HepG2 (cell line): ENCODE data around the gene PHF13. TPM values are rescaled to one million over a fixed set of nuclear protein-coding genes. Genes with fewer than 3 reads are reported as not detected.

Experiments used
- ATM ChIP-seq: fragments of 450-650 bp; IDR thresholded peaks from 2 replicates; pipeline ENCODE4 v1.7.1; 2017; ENCODE audit warnings: mild to moderate bottlenecking, borderline replicate concordance
- EHMT2 ChIP-seq: fragments of 200-600 bp; sonication (generic); IDR thresholded peaks from 2 replicates; pipeline ENCODE4 v1.7.0; 2017; ENCODE audit warnings: antibody characterized with exemption, low read depth, low read length, borderline replicate concordance
- HIVEP1 ChIP-seq: sonication (generic); formaldehyde crosslinking; IDR thresholded peaks from 2 replicates; pipeline ENCODE4 v1.4.0; 2020; ENCODE audit warnings: mild to moderate bottlenecking, missing genetic modification reagents
- HNF4G ChIP-seq, 2 experiments: sonication (generic) in 1 of 2; formaldehyde crosslinking in 1 of 2; IDR thresholded peaks; 2 replicates each; pipeline versions ENCODE4 v1.4.0 to v1.6.1; 2011 to 2020; ENCODE audit warnings: borderline replicate concordance in 2 of 2, low read depth in 2 of 2, mild to moderate bottlenecking in 2 of 2, low read length in 1 of 2, missing genetic modification reagents in 1 of 2, moderate library complexity in 1 of 2
- KDM3A ChIP-seq: IDR thresholded peaks from 2 replicates; pipeline ENCODE4 v1.6.1; 2018; ENCODE audit warnings: low read depth, missing compliant biosample characterization
- MAZ ChIP-seq, 2 experiments: sonication (generic) in 1 of 2; formaldehyde crosslinking in 1 of 2; IDR thresholded peaks; 2 replicates each; pipeline versions ENCODE4 v1.5.0 to v1.6.1; 2012 to 2020; ENCODE audit warnings: low read depth in 2 of 2, mild to moderate bottlenecking in 2 of 2, borderline replicate concordance in 1 of 2, improper control_type of control experiment in 1 of 2, low read length in 1 of 2, missing genetic modification reagents in 1 of 2, moderate library complexity in 1 of 2
- NFYB ChIP-seq: sonication (generic); formaldehyde crosslinking; IDR thresholded peaks from 2 replicates; pipeline ENCODE4 v1.4.0; 2020; ENCODE audit warnings: missing genetic modification reagents
- YY1 ChIP-seq: IDR thresholded peaks from 2 replicates; pipeline ENCODE4 v1.6.1; 2011; ENCODE audit warnings: low read length, low read depth, moderate library complexity, mild to moderate bottlenecking; ENCODE audit not compliant: insufficient read depth, insufficient replicate concordance
- ZBTB38 ChIP-seq: sonication (generic); formaldehyde crosslinking; IDR thresholded peaks from 2 replicates; pipeline ENCODE4 v1.5.1; 2020; ENCODE audit warnings: mild to moderate bottlenecking, missing genetic modification reagents
- ZBTB7B ChIP-seq: sonication (generic); formaldehyde crosslinking; IDR thresholded peaks from 2 replicates; pipeline ENCODE4 v1.4.0; 2020; ENCODE audit warnings: missing genetic modification reagents
- ZNF672 ChIP-seq: sonication (generic); formaldehyde crosslinking; IDR thresholded peaks from 2 replicates; pipeline ENCODE4 v1.8.1; 2022; ENCODE audit warnings: missing genetic modification reagents
- ZSCAN21 ChIP-seq: sonication (generic); formaldehyde crosslinking; IDR thresholded peaks from 2 replicates; pipeline ENCODE4 v1.8.0; 2022; ENCODE audit warnings: mild to moderate bottlenecking, missing genetic modification reagents, moderate library complexity, borderline replicate concordance
- ZSCAN30 ChIP-seq: sonication (generic); formaldehyde crosslinking; IDR thresholded peaks from 2 replicates; pipeline ENCODE4 v1.5.0; 2020; ENCODE audit warnings: mild to moderate bottlenecking, missing genetic modification reagents
- polyA plus RNA-seq, 8 experiments: library from polyadenylated mRNA; depleted of rRNA in 3 of 8; stranded (reverse) in 7 of 8; unstranded in 1 of 8; fragments of >200 nt; fragmentation: Illumina TruSeq in 4 of 8; extraction: Trizol in 4 of 8; gene quantifications; 2 replicates each; pipeline versions ENCODE4 v1.2.1 to v1.2.3, GENCODE V29; 2011 to 2016; ENCODE audit warnings: low read depth in 4 of 8, missing spikeins in 1 of 8, mixed read lengths in 1 of 8; ENCODE audit not compliant: insufficient read depth in 1 of 8
- total RNA-seq, 5 experiments: library from RNA; depleted of rRNA; stranded (reverse); fragments of >200 nt; fragmentation: Illumina TruSeq; extraction: Trizol; gene quantifications; 2 replicates each; pipeline ENCODE4 v1.2.3, GENCODE V29; 2016; ENCODE audit warnings: low read depth in 1 of 5
- TF ChIP-seq, protein P1 (sequence below), 2 experiments: IDR thresholded peaks; 2 replicates each; pipeline ENCODE4 v1.6.1; 2011 to 2012; ENCODE audit warnings: low read length in 2 of 2, borderline replicate concordance in 1 of 2, low read depth in 1 of 2, mild to moderate bottlenecking in 1 of 2, moderate library complexity in 1 of 2
- TF ChIP-seq, protein P2 (sequence below): sonication (generic); formaldehyde crosslinking; IDR thresholded peaks from 2 replicates; pipeline ENCODE4 v1.9.0; 2021; ENCODE audit warnings: mild to moderate bottlenecking, missing genetic modification reagents
- TF ChIP-seq, protein P3 (sequence below): IDR thresholded peaks from 2 replicates; pipeline ENCODE4 v1.6.1; 2012; ENCODE audit warnings: low read depth, low read length, improper control_type of control experiment

PHF13 gene
- total and polyA plus RNA-seq, 2 of the 13 experiments (the other 11 are each of a cell fraction or from before 2014, with no cell fraction given): 4.7 to 7.4 TPM

DNA sequence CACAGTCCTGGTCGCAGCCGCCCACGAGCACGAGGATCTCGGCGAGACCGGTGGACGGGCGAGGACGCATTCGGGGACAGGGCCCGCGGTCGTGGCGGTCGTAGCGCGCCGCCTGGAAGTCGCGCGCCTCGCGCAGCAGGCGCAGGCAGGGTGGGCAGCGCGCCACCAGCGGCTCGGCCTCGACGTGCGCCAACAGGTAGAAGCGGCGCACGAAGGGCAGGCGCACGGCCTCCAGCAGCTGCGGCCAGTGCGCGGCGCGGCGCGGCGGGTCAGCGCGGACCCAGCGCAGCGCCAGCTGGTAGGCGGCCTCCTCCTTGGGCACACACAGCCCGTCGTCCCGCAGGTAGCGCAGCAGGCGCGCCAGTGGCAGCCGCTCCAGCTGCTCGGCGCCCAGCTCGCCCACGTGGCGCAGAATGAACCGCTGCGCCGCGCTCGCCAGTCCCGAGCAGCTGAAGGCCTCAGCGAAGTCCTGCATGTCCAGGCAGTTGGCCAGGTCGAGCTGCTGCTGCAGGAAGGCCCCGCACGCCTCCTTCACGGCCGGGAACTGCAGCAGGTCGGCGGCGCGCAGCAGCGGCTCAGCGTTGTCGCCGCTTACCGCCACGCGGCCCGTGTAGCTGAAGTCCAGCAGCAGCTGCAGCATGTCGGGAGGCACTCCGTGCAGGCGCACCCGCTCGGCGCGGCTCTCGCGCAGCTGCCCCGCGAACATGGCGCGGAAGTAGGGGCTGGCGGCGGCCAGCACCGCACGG is 11.4 kb upstream of the PHF13 start (continued):
- TF ChIP-seq ATM (no peak), ZBTB38 (CRISPR knock-in tag) (peak; percentile 30; the same call in 1 of the 2 replicates), ZNF672 (CRISPR knock-in tag) (no peak), HNF4G (IDR thresholded peaks at IDR 0.05; ENCODE audit: borderline replicate concordance, low read depth, low read length) (no peak), HNF4G (CRISPR knock-in tag; IDR thresholded peaks at IDR 0.05; ENCODE audit: borderline replicate concordance, low read depth) (peak; percentile 9; the same call in 1 of the 2 replicates), KDM3A (CRISPR knock-in tag) (no peak), HIVEP1 (CRISPR knock-in tag) (no peak), ZSCAN21 (CRISPR knock-in tag) (peak; percentile 27; the same call in 1 of the 2 replicates), EHMT2 (no peak), MAZ (IDR thresholded peaks at IDR 0.05; ENCODE audit: borderline replicate concordance, low read depth, low read length) (no peak), MAZ (CRISPR knock-in tag; IDR thresholded peaks at IDR 0.05; ENCODE audit: low read depth) (peak; percentile 17; the same call in 1 of the 2 replicates), ZSCAN30 (CRISPR knock-in tag) (no peak), YY1 (no peak), ZBTB7B (CRISPR knock-in tag) (0 out of 2 replicates have a peak, but pooled peaks have one; percentile 31), NFYB (no peak)
- TF ChIP-seq, protein P1, sequence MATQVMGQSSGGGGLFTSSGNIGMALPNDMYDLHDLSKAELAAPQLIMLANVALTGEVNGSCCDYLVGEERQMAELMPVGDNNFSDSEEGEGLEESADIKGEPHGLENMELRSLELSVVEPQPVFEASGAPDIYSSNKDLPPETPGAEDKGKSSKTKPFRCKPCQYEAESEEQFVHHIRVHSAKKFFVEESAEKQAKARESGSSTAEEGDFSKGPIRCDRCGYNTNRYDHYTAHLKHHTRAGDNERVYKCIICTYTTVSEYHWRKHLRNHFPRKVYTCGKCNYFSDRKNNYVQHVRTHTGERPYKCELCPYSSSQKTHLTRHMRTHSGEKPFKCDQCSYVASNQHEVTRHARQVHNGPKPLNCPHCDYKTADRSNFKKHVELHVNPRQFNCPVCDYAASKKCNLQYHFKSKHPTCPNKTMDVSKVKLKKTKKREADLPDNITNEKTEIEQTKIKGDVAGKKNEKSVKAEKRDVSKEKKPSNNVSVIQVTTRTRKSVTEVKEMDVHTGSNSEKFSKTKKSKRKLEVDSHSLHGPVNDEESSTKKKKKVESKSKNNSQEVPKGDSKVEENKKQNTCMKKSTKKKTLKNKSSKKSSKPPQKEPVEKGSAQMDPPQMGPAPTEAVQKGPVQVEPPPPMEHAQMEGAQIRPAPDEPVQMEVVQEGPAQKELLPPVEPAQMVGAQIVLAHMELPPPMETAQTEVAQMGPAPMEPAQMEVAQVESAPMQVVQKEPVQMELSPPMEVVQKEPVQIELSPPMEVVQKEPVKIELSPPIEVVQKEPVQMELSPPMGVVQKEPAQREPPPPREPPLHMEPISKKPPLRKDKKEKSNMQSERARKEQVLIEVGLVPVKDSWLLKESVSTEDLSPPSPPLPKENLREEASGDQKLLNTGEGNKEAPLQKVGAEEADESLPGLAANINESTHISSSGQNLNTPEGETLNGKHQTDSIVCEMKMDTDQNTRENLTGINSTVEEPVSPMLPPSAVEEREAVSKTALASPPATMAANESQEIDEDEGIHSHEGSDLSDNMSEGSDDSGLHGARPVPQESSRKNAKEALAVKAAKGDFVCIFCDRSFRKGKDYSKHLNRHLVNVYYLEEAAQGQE (IDR thresholded peaks at IDR 0.05; ENCODE audit: borderline replicate concordance in 1 of 2, low read depth in 1 of 2, low read length in 2 of 2): no peak
- TF ChIP-seq, protein P2, sequence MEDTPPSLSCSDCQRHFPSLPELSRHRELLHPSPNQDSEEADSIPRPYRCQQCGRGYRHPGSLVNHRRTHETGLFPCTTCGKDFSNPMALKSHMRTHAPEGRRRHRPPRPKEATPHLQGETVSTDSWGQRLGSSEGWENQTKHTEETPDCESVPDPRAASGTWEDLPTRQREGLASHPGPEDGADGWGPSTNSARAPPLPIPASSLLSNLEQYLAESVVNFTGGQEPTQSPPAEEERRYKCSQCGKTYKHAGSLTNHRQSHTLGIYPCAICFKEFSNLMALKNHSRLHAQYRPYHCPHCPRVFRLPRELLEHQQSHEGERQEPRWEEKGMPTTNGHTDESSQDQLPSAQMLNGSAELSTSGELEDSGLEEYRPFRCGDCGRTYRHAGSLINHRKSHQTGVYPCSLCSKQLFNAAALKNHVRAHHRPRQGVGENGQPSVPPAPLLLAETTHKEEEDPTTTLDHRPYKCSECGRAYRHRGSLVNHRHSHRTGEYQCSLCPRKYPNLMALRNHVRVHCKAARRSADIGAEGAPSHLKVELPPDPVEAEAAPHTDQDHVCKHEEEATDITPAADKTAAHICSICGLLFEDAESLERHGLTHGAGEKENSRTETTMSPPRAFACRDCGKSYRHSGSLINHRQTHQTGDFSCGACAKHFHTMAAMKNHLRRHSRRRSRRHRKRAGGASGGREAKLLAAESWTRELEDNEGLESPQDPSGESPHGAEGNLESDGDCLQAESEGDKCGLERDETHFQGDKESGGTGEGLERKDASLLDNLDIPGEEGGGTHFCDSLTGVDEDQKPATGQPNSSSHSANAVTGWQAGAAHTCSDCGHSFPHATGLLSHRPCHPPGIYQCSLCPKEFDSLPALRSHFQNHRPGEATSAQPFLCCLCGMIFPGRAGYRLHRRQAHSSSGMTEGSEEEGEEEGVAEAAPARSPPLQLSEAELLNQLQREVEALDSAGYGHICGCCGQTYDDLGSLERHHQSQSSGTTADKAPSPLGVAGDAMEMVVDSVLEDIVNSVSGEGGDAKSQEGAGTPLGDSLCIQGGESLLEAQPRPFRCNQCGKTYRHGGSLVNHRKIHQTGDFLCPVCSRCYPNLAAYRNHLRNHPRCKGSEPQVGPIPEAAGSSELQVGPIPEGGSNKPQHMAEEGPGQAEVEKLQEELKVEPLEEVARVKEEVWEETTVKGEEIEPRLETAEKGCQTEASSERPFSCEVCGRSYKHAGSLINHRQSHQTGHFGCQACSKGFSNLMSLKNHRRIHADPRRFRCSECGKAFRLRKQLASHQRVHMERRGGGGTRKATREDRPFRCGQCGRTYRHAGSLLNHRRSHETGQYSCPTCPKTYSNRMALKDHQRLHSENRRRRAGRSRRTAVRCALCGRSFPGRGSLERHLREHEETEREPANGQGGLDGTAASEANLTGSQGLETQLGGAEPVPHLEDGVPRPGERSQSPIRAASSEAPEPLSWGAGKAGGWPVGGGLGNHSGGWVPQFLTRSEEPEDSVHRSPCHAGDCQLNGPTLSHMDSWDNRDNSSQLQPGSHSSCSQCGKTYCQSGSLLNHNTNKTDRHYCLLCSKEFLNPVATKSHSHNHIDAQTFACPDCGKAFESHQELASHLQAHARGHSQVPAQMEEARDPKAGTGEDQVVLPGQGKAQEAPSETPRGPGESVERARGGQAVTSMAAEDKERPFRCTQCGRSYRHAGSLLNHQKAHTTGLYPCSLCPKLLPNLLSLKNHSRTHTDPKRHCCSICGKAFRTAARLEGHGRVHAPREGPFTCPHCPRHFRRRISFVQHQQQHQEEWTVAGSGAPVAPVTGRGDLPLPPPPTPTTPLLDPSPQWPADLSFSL (CRISPR knock-in tag): no peak
- TF ChIP-seq, protein P3, sequence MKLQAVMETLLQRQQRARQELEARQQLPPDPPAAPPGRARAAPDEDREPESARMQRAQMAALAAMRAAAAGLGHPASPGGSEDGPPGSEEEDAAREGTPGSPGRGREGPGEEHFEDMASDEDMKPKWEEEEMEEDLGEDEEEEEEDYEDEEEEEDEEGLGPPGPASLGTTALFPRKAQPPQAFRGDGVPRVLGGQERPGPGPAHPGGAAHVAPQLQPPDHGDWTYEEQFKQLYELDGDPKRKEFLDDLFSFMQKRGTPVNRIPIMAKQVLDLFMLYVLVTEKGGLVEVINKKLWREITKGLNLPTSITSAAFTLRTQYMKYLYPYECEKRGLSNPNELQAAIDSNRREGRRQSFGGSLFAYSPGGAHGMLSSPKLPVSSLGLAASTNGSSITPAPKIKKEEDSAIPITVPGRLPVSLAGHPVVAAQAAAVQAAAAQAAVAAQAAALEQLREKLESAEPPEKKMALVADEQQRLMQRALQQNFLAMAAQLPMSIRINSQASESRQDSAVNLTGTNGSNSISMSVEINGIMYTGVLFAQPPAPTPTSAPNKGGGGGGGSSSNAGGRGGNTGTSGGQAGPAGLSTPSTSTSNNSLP: no peak
